SK-N-MC (cell line): ENCODE results near the gene YWHAE.

ENCODE experiments used
- FOXP2 ChIP-seq: optimal IDR thresholded peaks from 2 replicates; pipeline ENCODE3; 2011; ENCODE audit warnings: mild to moderate bottlenecking, moderate library complexity; ENCODE audit not compliant: insufficient read depth; ENCODE audit errors: extremely low read length, control extremely low read depth
- POLR2AphosphoS5 ChIP-seq: IDR thresholded peaks from 2 replicates; pipeline ENCODE4 v1.6.1; 2012; ENCODE audit warnings: mild to moderate bottlenecking, low read depth, low read length, borderline replicate concordance

DNA sequence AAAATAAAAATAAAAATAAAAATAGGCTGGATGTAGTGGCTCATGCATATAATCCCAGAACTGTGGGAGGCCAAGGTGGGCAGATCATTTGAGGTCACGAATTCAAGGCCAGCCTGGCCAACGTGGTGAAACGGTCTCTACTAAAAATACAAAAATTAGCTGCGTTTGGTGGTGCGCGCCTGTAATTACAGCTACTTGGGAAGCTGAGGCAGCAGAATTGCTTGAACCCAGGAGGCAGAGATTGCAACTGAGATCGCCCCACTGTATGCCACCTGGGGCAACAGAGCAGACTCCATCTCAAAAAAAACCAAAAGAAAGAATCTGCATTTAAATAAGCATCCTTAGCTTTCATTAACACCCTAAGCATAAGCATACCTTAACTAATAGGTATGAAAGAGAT lies 33.8 kb downstream of the YWHAE start:
- no peak for TF ChIP-seq POLR2AphosphoS5
- no peak for TF ChIP-seq FOXP2
